BJ (cell line): ENCODE data around the gene GAB2. TPM values are rescaled to one million over a fixed set of nuclear protein-coding genes. Genes with fewer than 3 reads are reported as not detected.
"Not testable (repeated sequence)": the region's sequence is repeated elsewhere in the genome, so short reads cannot be mapped to it uniquely, and the experiment has no call there.

Experiments used
- CTCF ChIA-PET: fragments of 350-600 bp; formaldehyde crosslinking; extraction: SDS; loops from one replicate; lab custom pipeline; 2021; ENCODE audit warnings: antibody characterized with exemption, inconsistent platforms; lab: Yijun Ruan, JAX
- POLR2A ChIA-PET: fragments of 300-600 bp; sonication (Branson Sonifier 250); formaldehyde crosslinking; extraction: SDS; loops from one replicate; lab custom pipeline; 2021; ENCODE audit warnings: antibody characterized with exemption; lab: Charles Lee
- DNase-seq: peaks from one replicate; pipeline ENCODE4 v3.0.0-alpha.2; 2011; ENCODE audit warnings: low read depth
- H3K27me3 ChIP-seq: 2 replicates; pipeline ENCODE4 v1.6.0; 2011; ENCODE audit warnings: low read length; ENCODE audit not compliant: control insufficient read depth, insufficient read depth
- H3K36me3 ChIP-seq: 2 replicates; pipeline ENCODE4 v1.5.1; 2011; ENCODE audit warnings: low read length; ENCODE audit not compliant: control insufficient read depth, insufficient read depth
- H3K4me3 ChIP-seq: 2 replicates; pipeline ENCODE4 v1.5.1; 2011; ENCODE audit warnings: low read depth, mild to moderate bottlenecking, control low read depth, low read length
- CTCF ChIP-seq: IDR thresholded peaks from 2 replicates; pipeline ENCODE4 v1.5.1; 2011; ENCODE audit warnings: low read depth, mild to moderate bottlenecking, control low read depth, inconsistent platforms, low read length, moderate library complexity; ENCODE audit not compliant: insufficient read depth
- polyA plus RNA-seq: library from polyadenylated mRNA; depleted of rRNA; stranded (reverse); fragments of >200 nt; gene quantifications from 2 replicates; pipeline ENCODE4 v1.2.3, GENCODE V29; 2011

Gene GAB2
- polyA plus RNA-seq, 1 experiment = 12.2 TPM

- Histone ChIP-seq H3K36me3 (no peaks in the 10 kb centered on the region), H3K27me3 (no peaks in the 10 kb centered on the region), H3K4me3 (no peak overlapping the region)
- no peak for DNase-seq
- TF ChIP-seq CTCF = no peak
- ChIA-PET CTCF (no interaction called here), POLR2A (no interaction called here)
Observed at GRCh38 chr11:78295991-78296930, 121.4 kb downstream of the GAB2 start.

- Histone ChIP-seq H3K36me3 (no peaks in the 10 kb centered on the region), H3K4me3 (no peak overlapping the region), H3K27me3 (no peaks in the 10 kb centered on the region)
- no peak for DNase-seq
- ChIA-PET POLR2A (no interaction called here), CTCF (no interaction called here)
- no peak for TF ChIP-seq CTCF
Observed at GRCh38 chr11:78295347-78295746, 122.3 kb downstream of the GAB2 start.

GRCh38 chr11:78294100-78294499 lies 123.5 kb downstream of the GAB2 start:
- POLR2A ChIA-PET, H3K4me3 ChIP-seq, H3K36me3 ChIP-seq, H3K27me3 ChIP-seq, CTCF ChIA-PET, DNase-seq: not testable (repeated sequence)

GRCh38 chr11:78293536-78293935 lies 124.1 kb downstream of the GAB2 start:
- POLR2A ChIA-PET = no interaction called here
- DNase-seq = no peak
- Histone ChIP-seq H3K36me3 (no peaks in the 10 kb centered on the region), H3K27me3 (no peaks in the 10 kb centered on the region), H3K4me3 (no peak overlapping the region)
- CTCF ChIA-PET = no interaction called here
- no peak for TF ChIP-seq CTCF

- no peak for DNase-seq
- Histone ChIP-seq H3K4me3 (no peak overlapping the region), H3K27me3 (no peaks in the 10 kb centered on the region), H3K36me3 (no peaks in the 10 kb centered on the region)
- no peak for TF ChIP-seq CTCF
- POLR2A ChIA-PET = no interaction called here
- CTCF ChIA-PET = interaction anchor here (1.1 kb wide), 1 partner anchor 28 kb away, joined by 4 read pairs; no protein-coding TSS in a partner anchor
Observed at GRCh38 chr11:78292109-78292803, 125.4 kb downstream of the GAB2 start.
